A549 (cell line): Measurements from ENCODE around the gene SLC25A25. TPM values are rescaled to one million over a fixed set of nuclear protein-coding genes. Genes with fewer than 3 reads are reported as not detected.
A peak's percentile ranks its signal among the peaks of the same experiment; 100 is the strongest.

Experiments
- ATAC-seq, 2 experiments: fragments of 200-7000 bp in 1 of 2; fragments of >200 bp in 1 of 2; cut with Nextera tagmentation in 1 of 2; cut with Tn5 transposase in 1 of 2; 3 replicates each; pipeline versions ENCODE4 v1.8.0 to v1.9.1; 2018 to 2020; ENCODE audit warnings: mild to moderate bottlenecking in 1 of 2, moderate library complexity in 1 of 2
- CTCF ChIA-PET: fragments of 300-600 bp; sonication (Branson Sonifier 250); formaldehyde crosslinking; extraction: SDS; loops from one replicate; lab custom pipeline; 2021; ENCODE audit warnings: antibody characterized with exemption, inconsistent platforms; lab: Yijun Ruan, JAX
- POLR2A ChIA-PET: fragments of 350-600 bp; formaldehyde crosslinking; extraction: SDS; loops from one replicate; lab custom pipeline; 2021; ENCODE audit warnings: antibody characterized with exemption, inconsistent platforms; lab: Yijun Ruan, JAX
- DNase-seq, 2 experiments: peaks; one replicate each; pipeline versions ENCODE4 v3.0.0 to v3.0.0-alpha.2; 2011 to 2016; ENCODE audit warnings: low read depth in 1 of 2, low spot score in 1 of 2
- FAIRE-seq: peaks from 2 replicates; lab custom pipeline; 2011; peaks lifted over from hg19 to GRCh38; lab: Jason Lieb, UNC
- H3K27ac ChIP-seq, 2 experiments: fragments of >200 bp; sonication (Bioruptor Twin); formaldehyde crosslinking; 3 replicates each; pipeline ENCODE4 v1.5.1; 2016 to 2017
- H3K4me1 ChIP-seq: fragments of >200 bp; sonication (Bioruptor Twin); formaldehyde crosslinking; 3 replicates; pipeline ENCODE4 v1.6.1; 2016
- H3K4me2 ChIP-seq: fragments of >200 bp; sonication (Bioruptor Twin); formaldehyde crosslinking; 3 replicates; pipeline ENCODE4 v1.6.1; 2016
- H3K4me3 ChIP-seq: fragments of >200 bp; sonication (Bioruptor Twin); formaldehyde crosslinking; 3 replicates; pipeline ENCODE4 v1.5.1; 2016
- H3K9me3 ChIP-seq: fragments of >200 bp; sonication (Bioruptor Twin); formaldehyde crosslinking; 3 replicates; pipeline ENCODE4 v1.6.1; 2016
- BCL3 ChIP-seq: fragments of >200 bp; sonication (Bioruptor Twin); formaldehyde crosslinking; IDR thresholded peaks from 3 replicates; pipeline ENCODE4 v1.6.1; 2016
- CHD2 ChIP-seq: fragments of 150-350 bp; IDR thresholded peaks from 2 replicates; pipeline ENCODE4 v1.6.1; 2014; ENCODE audit warnings: low read length; ENCODE audit not compliant: partially characterized antibody
- EHMT2 ChIP-seq: fragments of 200-600 bp; sonication (generic); IDR thresholded peaks from 2 replicates; pipeline ENCODE4 v1.6.1; 2016; ENCODE audit warnings: antibody characterized with exemption, low read depth, mild to moderate bottlenecking, moderate library complexity
- FOSB ChIP-seq: fragments of 250-450 bp; sonication (Bioruptor Pico); IDR thresholded peaks from 2 replicates; pipeline ENCODE4 v1.5.0; 2020; ENCODE audit warnings: mild to moderate bottlenecking, moderate library complexity
- HOXB13 ChIP-seq: fragments of 250-450 bp; sonication (Bioruptor Pico); IDR thresholded peaks from 2 replicates; pipeline ENCODE4 v1.5.0; 2020; ENCODE audit warnings: low read depth, mild to moderate bottlenecking, moderate library complexity
- NR3C1 ChIP-seq: fragments of >200 bp; sonication (Bioruptor Twin); formaldehyde crosslinking; IDR thresholded peaks from 3 replicates; pipeline ENCODE4 v1.6.1; 2017
- PBX3 ChIP-seq: IDR thresholded peaks from 2 replicates; pipeline ENCODE4 v1.6.1; 2012
- PHF8 ChIP-seq: fragments of 200-600 bp; sonication (generic); IDR thresholded peaks from 2 replicates; pipeline ENCODE4 v1.6.1; 2016; ENCODE audit warnings: low read depth, mild to moderate bottlenecking, antibody characterized with exemption, moderate library complexity, borderline replicate concordance
- RAD21 ChIP-seq, 2 experiments: fragments of >200 bp in 1 of 2; sonication (Bioruptor Twin) in 1 of 2; formaldehyde crosslinking in 1 of 2; IDR thresholded peaks in 1 of 2; conservative IDR thresholded peaks in 1 of 2; 2 replicates in 1 of 2; 3 replicates in 1 of 2; pipeline ENCODE4 v1.6.1; 2012 to 2018; ENCODE audit warnings: inconsistent platforms in 1 of 2
- RFX5 ChIP-seq: fragments of 450-650 bp; IDR thresholded peaks from 2 replicates; pipeline ENCODE4 v1.7.1; 2014; ENCODE audit warnings: antibody characterized with exemption, mild to moderate bottlenecking, moderate library complexity
- TFCP2L1 ChIP-seq: fragments of 250-450 bp; sonication (Bioruptor Pico); IDR thresholded peaks from 2 replicates; pipeline ENCODE4 v1.5.0; 2021; ENCODE audit warnings: mild to moderate bottlenecking
- ZC3H11A ChIP-seq: fragments of 450-650 bp; IDR thresholded peaks from 2 replicates; pipeline ENCODE4 v1.6.1; 2014; ENCODE audit warnings: antibody characterized with exemption, mild to moderate bottlenecking
- ZNF302 ChIP-seq: fragments of 250-450 bp; sonication (Bioruptor Pico); IDR thresholded peaks from 2 replicates; pipeline ENCODE4 v1.9.0; 2021; ENCODE audit warnings: inconsistent platforms, mild to moderate bottlenecking, moderate library complexity
- WGBS: methylation state at CpG from one replicate; pipeline ENCODE4 v1.1.6; 2017; ENCODE audit errors: missing lambda C conversion rate; 5-methylcytosine and 5-hydroxymethylcytosine counted together
- polyA plus RNA-seq, 4 experiments: library from polyadenylated mRNA; depleted of rRNA in 3 of 4; stranded (reverse); fragments of >200 nt; fragmentation: RNase III in 1 of 4; extraction: RNeasy Plus Mini Kit Qiagen cat#74134 plus additional on column Dnase treatment in 1 of 4; gene quantifications; 2 replicates in 3 of 4; 3 replicates in 1 of 4; pipeline ENCODE4 v1.2.3, GENCODE V29; 2011 to 2017
- TF ChIP-seq, protein P1 (sequence below): IDR thresholded peaks from 2 replicates; pipeline ENCODE4 v1.6.1; 2012; ENCODE audit warnings: low read depth, borderline replicate concordance
- TF ChIP-seq, protein P2 (sequence below): IDR thresholded peaks from 2 replicates; pipeline ENCODE4 v1.6.1; 2012

The SLC25A25 gene
- polyA plus RNA-seq, 2 of the 4 experiments (the other 2 are of a cell fraction) = 7.0 TPM

DNA sequence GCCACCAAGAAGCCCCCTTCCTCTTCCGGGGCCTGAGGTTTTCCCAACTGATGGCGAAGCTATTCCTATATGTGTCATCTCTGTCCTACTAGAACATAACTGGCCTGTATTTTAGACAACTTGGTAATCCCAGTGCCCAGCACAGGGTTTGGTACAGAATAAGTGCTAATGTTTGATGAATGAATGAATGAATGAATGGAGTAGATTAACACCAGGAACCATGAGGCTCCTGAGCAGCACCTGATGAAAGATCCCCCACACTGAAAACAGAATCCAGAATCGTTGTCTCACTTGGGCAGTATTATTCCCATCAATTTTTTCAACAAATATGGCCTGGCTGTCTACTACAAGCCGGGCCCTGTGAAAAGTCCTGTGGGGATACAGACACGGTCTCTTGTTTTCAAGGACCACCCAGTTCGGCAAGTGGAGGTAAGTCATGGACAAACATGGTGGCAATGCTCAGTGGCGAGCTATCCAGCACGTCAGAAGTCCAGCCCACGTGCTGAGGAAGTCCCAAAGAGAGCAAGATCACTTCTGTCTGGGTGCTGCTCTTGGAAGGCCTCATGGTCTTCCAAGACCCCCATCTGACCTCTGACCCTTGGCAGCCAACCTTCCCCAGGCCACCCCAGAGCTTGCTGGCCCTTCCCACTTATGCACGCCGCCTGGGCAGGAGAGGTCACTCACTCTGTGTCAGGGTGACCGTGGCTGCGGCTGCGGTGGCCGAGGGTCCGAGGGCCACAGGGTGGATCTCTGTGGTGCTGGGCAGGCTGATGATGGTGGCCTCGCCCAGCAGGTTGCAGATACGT, 1.9 kb upstream of the SLC25A25 start (continued):
- TF ChIP-seq NR3C1 (no peak), ZNF302 (CRISPR knock-in tag) (no peak), HOXB13 (no peak), TFCP2L1 (CRISPR knock-in tag) (no peak), FOSB (CRISPR knock-in tag) (no peak), BCL3 (no peak), RFX5 (no peak), RAD21 (conservative IDR thresholded peaks at IDR 0.05 in 1 of 2, IDR thresholded peaks at IDR 0.05 in 1 of 2) (no peak), EHMT2 (no peak)
- TF ChIP-seq, protein P1, sequence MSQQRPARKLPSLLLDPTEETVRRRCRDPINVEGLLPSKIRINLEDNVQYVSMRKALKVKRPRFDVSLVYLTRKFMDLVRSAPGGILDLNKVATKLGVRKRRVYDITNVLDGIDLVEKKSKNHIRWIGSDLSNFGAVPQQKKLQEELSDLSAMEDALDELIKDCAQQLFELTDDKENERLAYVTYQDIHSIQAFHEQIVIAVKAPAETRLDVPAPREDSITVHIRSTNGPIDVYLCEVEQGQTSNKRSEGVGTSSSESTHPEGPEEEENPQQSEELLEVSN = no peak

- TF ChIP-seq, protein P1 = peak; percentile 22; the same call in 1 of the 2 replicates
- peak; percentile 59 for TF ChIP-seq CHD2
- peak; percentile 100 for TF ChIP-seq PBX3
- peak; percentile 67 for TF ChIP-seq PHF8
- TF ChIP-seq, protein P2, sequence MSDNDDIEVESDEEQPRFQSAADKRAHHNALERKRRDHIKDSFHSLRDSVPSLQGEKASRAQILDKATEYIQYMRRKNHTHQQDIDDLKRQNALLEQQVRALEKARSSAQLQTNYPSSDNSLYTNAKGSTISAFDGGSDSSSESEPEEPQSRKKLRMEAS = peak; percentile 62; the same call in 1 of the 2 replicates
- TF ChIP-seq ZC3H11A = no peak
- TF ChIP-seq HOXB13 = no peak
- Histone ChIP-seq H3K4me1 (peaks cover 30% of the 10 kb centered on the region), H3K4me3 (peak within 1 kb of the TSS; percentile 84), H3K4me2 (peak within 1 kb of the TSS; percentile 89), H3K9me3 (no peaks in the 10 kb centered on the region), H3K27ac (peak within 1 kb of the TSS; percentile 93 to 99)
- ChIA-PET CTCF (interaction anchor here (0.8 to 7.4 kb wide), 14 partner anchors 11 to 262 kb away, joined by 3 to 46 read pairs (median 3); partner anchors contain the start of gene EEIG1), POLR2A (interaction anchor here (0.9 to 2.2 kb wide), 12 partner anchors 9 to 123 kb away, joined by 3 to 15 read pairs (median 3); partner anchors contain the start of gene EEIG1)
- FAIRE-seq (no peak), DNase-seq (peak; percentile 99), ATAC-seq (peak; percentile 74 to 91)
- 35% methylated on average over 52 of the region's 54 CpGs for WGBS
These were observed 1.1 kb upstream of the SLC25A25 start, which contains the start of gene NAIF1 for GRCh38 chr9:128066713-128067644. Gene NAIF1, minus strand, starts transcription at chr9:128067320. Its CDS starts 219 bp downstream, at chr9:128067101.
